BLaER1 treated with 17β-estradiol and CSF1 and Interleukin-3, amounts not matched to agents 10 nM and 100 nM (cell line): ENCODE data around the gene FBXW11.

Experiments
- H3K27ac ChIP-seq, 11 experiments: shearing (Covaris generic); formaldehyde crosslinking; 2 replicates each; pipeline ENCODE4 v1.8.1; 2022
- H3K27me3 ChIP-seq, 11 experiments: shearing (Covaris generic); formaldehyde crosslinking; 2 replicates each; pipeline ENCODE4 v1.8.1; 2022
- H3K36me3 ChIP-seq, 11 experiments: shearing (Covaris generic); formaldehyde crosslinking; 2 replicates each; pipeline ENCODE4 v1.8.1; 2022
- H3K4me1 ChIP-seq, 10 experiments: shearing (Covaris generic); formaldehyde crosslinking; 2 replicates each; pipeline ENCODE4 v1.8.1; 2022
- H3K4me2 ChIP-seq, 11 experiments: shearing (Covaris generic); formaldehyde crosslinking; 2 replicates each; pipeline ENCODE4 v1.8.1; 2022
- H3K4me3 ChIP-seq, 10 experiments: shearing (Covaris generic); formaldehyde crosslinking; 2 replicates each; pipeline ENCODE4 v1.8.1; 2022
- H3K9ac ChIP-seq, 11 experiments: shearing (Covaris generic); formaldehyde crosslinking; 2 replicates each; pipeline ENCODE4 v1.8.1; 2022
- H3K9me3 ChIP-seq, 11 experiments: shearing (Covaris generic); formaldehyde crosslinking; replicated peaks in 1 of 11; 2 replicates each; pipeline ENCODE4 v1.8.1; 2022
- H4K20me1 ChIP-seq, 11 experiments: shearing (Covaris generic); formaldehyde crosslinking; 2 replicates each; pipeline ENCODE4 v1.8.1; 2022
- Cebpa-rat ChIP-seq, 11 experiments: shearing (Covaris generic); IDR thresholded peaks; 2 replicates each; pipeline ENCODE4 v1.8.1; 2022

FBXW11 gene

DNA sequence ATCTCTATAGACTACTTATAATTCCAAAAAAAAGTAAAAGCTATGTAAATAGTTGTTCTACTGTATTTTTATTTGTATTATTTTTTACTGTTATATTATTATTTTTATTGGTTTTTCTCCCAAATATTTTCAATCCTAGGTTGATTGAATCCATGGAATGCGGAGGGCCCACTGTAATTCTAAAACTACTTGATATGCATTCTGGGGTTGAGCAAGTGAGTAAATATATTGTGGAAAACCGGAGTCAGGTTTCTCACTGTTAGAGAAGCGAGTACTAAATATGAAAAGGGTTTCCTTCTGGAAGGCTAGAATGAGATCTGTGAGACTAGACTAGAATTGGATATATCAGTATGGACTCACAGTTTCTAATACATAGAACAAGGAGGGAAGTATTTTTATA is 66.5 kb downstream of the FBXW11 start:
- Histone ChIP-seq H3K36me3 (peaks cover 6 to 35% (median 17%) of the 10 kb centered on the region in 11 experiments; a peak in 19 of 22 replicates), H3K4me1 (peaks cover under 1 to 18% (median 9%) of the 10 kb centered on the region in 10 experiments; a peak in 17 of 20 replicates), H4K20me1 (peaks cover 43 to 90% (median 67%) of the 10 kb centered on the region in 11 experiments; a peak in 21 of 22 replicates), H3K4me3 (no peak overlapping the region), H3K4me2 (peak overlapping the region in 1 of 11 experiments; percentile 41; a peak in 1 of 22 replicates), H3K9ac (no peak overlapping the region), H3K9me3 (peaks cover 9 to 18% (median 13%) of the 10 kb centered on the region in 11 experiments), H3K27ac (no peak overlapping the region), H3K27me3 (no peaks in the 10 kb centered on the region)
- no peak for TF ChIP-seq Cebpa-rat (IDR thresholded peaks at IDR 0.05)

DNA sequence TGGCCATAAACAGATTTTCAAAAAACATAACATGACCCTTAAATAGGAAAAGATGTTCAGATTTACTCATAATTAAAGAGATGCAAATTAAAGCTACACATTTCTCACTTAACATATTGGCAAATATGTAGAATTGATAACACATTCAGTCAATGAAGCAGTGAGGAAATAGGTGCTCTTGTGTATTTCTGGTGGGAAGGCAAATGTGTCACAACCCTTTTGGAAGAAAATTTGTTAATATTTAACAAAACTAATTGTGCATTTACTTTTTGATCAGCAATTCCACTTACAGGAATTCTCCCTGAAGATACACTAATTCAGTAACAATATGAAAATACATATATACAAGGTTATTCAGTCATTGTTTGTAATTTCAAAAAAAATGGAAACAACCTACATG is 68.1 kb downstream of the FBXW11 start:
- no peak overlapping the region for H3K27ac ChIP-seq
- no peaks in the 10 kb centered on the region for H3K27me3 ChIP-seq
- TF ChIP-seq Cebpa-rat (IDR thresholded peaks at IDR 0.05): no peak
- no peak overlapping the region for H3K4me3 ChIP-seq
- no peak overlapping the region for H3K9ac ChIP-seq
- H4K20me1 ChIP-seq: peaks cover 36 to 80% (median 55%) of the 10 kb centered on the region in 11 experiments; a peak in 21 of 22 replicates
- peaks cover 0 to 12% (median 7%) of the 10 kb centered on the region in 10 experiments; a peak in 15 of 20 replicates for H3K4me1 ChIP-seq
- H3K36me3 ChIP-seq: peaks cover 22 to 50% (median 32%) of the 10 kb centered on the region in 11 experiments
- H3K9me3 ChIP-seq: peaks cover 20 to 34% (median 29%) of the 10 kb centered on the region in 11 experiments
- no peak overlapping the region for H3K4me2 ChIP-seq

DNA sequence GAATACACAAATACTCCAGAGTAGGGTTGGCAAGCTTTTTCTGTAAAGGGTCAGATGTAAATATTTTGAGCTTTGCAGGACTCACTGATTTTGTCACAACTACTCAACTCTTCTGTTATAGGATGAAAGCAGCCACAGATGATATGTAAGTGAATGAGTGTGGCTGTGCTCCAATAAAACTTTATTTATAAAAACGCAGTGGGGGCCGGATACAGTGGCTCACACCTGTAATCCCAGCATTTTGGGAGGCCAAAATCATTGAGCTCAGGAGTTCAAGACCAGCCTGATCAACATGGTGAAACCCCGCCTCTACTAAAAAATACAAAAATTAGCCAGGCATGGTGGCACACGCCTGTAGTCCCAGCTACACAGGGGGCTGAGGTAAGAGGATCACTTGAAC is 69.1 kb downstream of the FBXW11 start:
- H3K9ac ChIP-seq: no peak overlapping the region
- no peaks in the 10 kb centered on the region for H3K27me3 ChIP-seq
- no peak for TF ChIP-seq Cebpa-rat (IDR thresholded peaks at IDR 0.05)
- H3K36me3 ChIP-seq: peaks cover 30 to 58% (median 41%) of the 10 kb centered on the region in 11 experiments
- H3K9me3 ChIP-seq: peaks cover 20 to 43% (median 39%) of the 10 kb centered on the region in 11 experiments
- H3K4me3 ChIP-seq: no peak overlapping the region
- no peak overlapping the region for H3K4me2 ChIP-seq
- H4K20me1 ChIP-seq: peaks cover 32 to 80% (median 45%) of the 10 kb centered on the region in 11 experiments; a peak in 21 of 22 replicates
- no peak overlapping the region for H3K27ac ChIP-seq
- peaks cover 0 to 12% (median 7%) of the 10 kb centered on the region in 10 experiments; a peak in 15 of 20 replicates for H3K4me1 ChIP-seq

DNA sequence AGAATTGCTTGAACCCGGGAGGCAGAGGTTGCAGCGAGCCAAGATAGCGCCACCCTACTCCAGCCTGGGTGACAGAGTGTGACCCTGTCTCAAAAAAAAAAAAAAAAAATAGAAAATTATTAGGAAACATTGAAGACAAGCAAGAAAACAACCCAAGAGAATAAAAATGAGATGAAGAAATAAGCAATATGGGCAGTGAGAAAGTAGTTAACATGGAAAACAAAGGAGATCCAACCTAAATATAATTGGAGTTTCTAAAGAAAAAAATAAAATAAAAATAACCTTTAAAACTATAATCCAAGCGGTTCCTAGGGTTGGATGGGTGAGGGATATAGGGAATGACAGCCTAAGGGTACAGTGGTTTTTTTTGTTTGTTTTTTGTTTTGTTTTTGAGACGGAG is 71.9 kb downstream of the FBXW11 start:
- H3K4me2 ChIP-seq: no peak overlapping the region
- peaks cover 20 to 57% (median 49%) of the 10 kb centered on the region in 11 experiments for H3K9me3 ChIP-seq
- H3K36me3 ChIP-seq: peaks cover 30 to 71% (median 47%) of the 10 kb centered on the region in 11 experiments
- no peaks in the 10 kb centered on the region for H3K27me3 ChIP-seq
- no peak overlapping the region for H3K9ac ChIP-seq
- no peak overlapping the region for H3K4me3 ChIP-seq
- H3K27ac ChIP-seq: no peak overlapping the region
- TF ChIP-seq Cebpa-rat (IDR thresholded peaks at IDR 0.05): no peak
- H4K20me1 ChIP-seq: peaks cover 23 to 87% (median 30%) of the 10 kb centered on the region in 11 experiments; a peak in 20 of 22 replicates
- no peaks in the 10 kb centered on the region for H3K4me1 ChIP-seq

DNA sequence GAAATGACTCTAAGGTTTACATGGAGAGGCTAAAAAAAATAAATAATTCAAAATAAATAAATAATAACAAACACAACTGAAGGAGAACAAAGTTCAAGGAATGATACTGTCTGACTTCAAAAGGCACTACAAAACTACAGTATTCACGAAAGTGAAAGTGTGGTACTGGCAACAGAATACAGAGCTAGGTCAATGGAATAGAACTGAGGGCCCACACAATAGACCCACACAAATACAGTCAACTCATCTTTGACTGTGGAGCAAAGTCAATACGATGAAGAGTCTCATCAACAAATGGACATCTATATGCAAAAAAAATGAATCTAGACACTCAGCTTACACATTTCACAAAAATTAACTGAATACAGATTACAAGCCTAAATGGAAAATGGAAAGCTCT is 75.3 kb downstream of the FBXW11 start:
- H3K9ac ChIP-seq: no peak overlapping the region
- peaks cover 0 to 6% (median 0%) of the 10 kb centered on the region in 10 experiments; a peak in 3 of 20 replicates for H3K4me1 ChIP-seq
- no peak overlapping the region for H3K27ac ChIP-seq
- H3K27me3 ChIP-seq: no peaks in the 10 kb centered on the region
- H4K20me1 ChIP-seq: peaks cover 0 to 87% (median 28%) of the 10 kb centered on the region in 11 experiments; a peak in 14 of 22 replicates
- TF ChIP-seq Cebpa-rat (IDR thresholded peaks at IDR 0.05): no peak
- peaks cover 22 to 83% (median 59%) of the 10 kb centered on the region in 11 experiments for H3K9me3 ChIP-seq
- no peak overlapping the region for H3K4me3 ChIP-seq
- H3K36me3 ChIP-seq: peaks cover 30 to 80% (median 50%) of the 10 kb centered on the region in 11 experiments
- H3K4me2 ChIP-seq: no peak overlapping the region

DNA sequence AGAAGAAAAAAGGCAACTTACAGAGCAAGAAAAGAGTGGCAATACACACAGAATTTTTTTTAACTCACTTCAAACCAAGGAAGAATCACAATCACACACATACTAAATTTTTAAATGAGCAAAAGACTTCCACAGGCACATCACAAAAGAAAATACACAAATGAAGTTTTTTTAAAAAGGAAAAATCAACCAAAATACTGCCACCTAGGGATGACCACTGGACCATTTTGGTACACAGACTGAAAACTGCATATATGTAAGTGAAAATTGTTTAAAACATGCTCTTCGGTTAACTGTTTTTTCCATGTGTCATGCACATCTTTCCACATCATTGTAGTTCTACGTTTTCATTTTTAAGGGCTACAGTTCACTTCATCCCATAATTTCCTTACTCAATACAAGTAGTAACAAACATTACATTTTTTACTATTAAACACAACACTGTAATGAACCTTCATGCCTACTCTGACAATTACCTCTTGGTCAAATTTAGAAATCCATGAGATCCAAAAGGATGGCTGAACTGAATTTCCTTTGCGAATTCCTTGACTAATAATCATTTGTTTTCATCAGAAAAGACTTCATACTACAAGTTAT is 79.0 kb downstream of the FBXW11 start:
- Histone ChIP-seq H3K9ac (no peak overlapping the region), H3K27ac (no peak overlapping the region), H3K36me3 (peaks cover 0 to 63% (median 35%) of the 10 kb centered on the region in 11 experiments; a peak in 21 of 22 replicates), H4K20me1 (peaks cover 4 to 94% (median 35%) of the 10 kb centered on the region in 11 experiments; a peak in 16 of 22 replicates), H3K4me3 (no peak overlapping the region), H3K9me3 (peaks cover 17 to 72% (median 48%) of the 10 kb centered on the region in 11 experiments), H3K27me3 (no peaks in the 10 kb centered on the region), H3K4me2 (no peak overlapping the region), H3K4me1 (peaks cover 0 to 7% (median 0%) of the 10 kb centered on the region in 10 experiments; a peak in 3 of 20 replicates)
- no peak for TF ChIP-seq Cebpa-rat (IDR thresholded peaks at IDR 0.05)

DNA sequence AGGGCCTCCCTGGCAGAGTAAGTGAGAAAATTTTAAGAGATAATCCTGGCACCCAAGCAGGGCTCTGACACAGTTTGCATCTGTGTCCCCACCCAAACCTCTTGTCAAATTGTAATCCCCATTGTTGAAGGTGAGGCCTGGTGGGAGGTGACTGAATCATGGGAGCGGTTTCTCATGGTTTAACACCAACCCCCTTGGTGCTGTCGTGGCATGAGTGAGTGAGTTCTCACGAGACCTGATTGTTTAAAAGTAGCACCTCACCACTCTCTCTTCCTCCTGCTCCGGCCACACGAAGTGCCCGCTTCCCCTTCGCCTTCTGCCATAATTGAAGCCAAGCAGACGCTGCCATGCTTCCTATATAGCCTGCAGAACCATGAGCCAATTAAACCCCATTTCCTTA is 80.1 kb downstream of the FBXW11 start:
- Histone ChIP-seq H3K9ac (no peak overlapping the region), H3K27me3 (no peaks in the 10 kb centered on the region)
- no peak for TF ChIP-seq Cebpa-rat (IDR thresholded peaks at IDR 0.05)

DNA sequence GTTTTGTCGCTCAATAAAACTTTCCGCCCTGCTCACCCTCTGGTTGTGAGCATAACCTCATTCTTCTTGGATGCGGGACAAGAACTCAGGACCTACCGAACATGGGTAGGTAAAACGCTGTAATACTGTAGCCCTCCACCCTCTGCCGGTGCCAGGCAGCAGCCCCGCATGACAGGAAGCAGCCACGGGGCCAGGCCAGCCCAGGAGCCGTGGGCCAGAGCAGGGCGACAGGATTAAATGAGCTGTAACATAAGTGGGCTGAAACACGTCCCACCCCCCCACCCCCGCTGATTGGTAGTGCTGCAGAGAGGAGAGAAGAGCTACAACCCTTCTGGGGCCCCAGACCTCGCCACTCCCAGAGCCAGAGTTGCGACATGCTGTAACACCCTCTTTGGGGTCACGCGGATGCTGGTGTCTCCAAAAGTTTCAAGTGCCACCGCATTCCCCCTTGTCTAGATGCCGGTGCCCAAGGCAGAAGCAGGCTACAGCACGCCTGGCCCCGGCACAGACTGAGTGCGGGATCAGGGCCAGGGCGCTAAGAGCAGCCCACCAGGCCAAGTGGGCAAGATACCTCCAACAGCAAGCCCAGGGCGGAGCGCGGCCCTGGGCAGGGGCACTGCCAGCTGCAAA is 81.8 kb downstream of the FBXW11 start:
- Histone ChIP-seq H3K27ac (no peak overlapping the region), H3K27me3 (no peaks in the 10 kb centered on the region), H3K4me1 (peaks cover 0 to 7% (median 0%) of the 10 kb centered on the region in 10 experiments; a peak in 3 of 20 replicates), H3K9me3 (peaks cover 17 to 53% (median 38%) of the 10 kb centered on the region in 11 experiments), H3K4me3 (no peak overlapping the region; a peak in 2 of 20 replicates), H3K9ac (no peak overlapping the region), H3K36me3 (peaks cover 0 to 53% (median 29%) of the 10 kb centered on the region in 11 experiments; a peak in 19 of 22 replicates), H3K4me2 (no peak overlapping the region), H4K20me1 (peaks cover 19 to 97% (median 59%) of the 10 kb centered on the region in 11 experiments; a peak in 20 of 22 replicates)
- TF ChIP-seq Cebpa-rat (IDR thresholded peaks at IDR 0.05): no peak

More for the DNA sequence above, 80.1 kb downstream of the FBXW11 start:
- Histone ChIP-seq H4K20me1 (peaks cover 9 to 96% (median 45%) of the 10 kb centered on the region in 11 experiments; a peak in 18 of 22 replicates), H3K4me3 (no peak overlapping the region), H3K27ac (no peak overlapping the region), H3K4me2 (no peak overlapping the region), H3K9me3 (peaks cover 17 to 64% (median 39%) of the 10 kb centered on the region in 11 experiments), H3K4me1 (peaks cover 0 to 7% (median 0%) of the 10 kb centered on the region in 10 experiments; a peak in 3 of 20 replicates), H3K36me3 (peaks cover 0 to 57% (median 29%) of the 10 kb centered on the region in 11 experiments; a peak in 19 of 22 replicates)
